GM19372 (cell line): ENCODE results near the gene RPL3.
"Not testable (repeated sequence)": the region's sequence is repeated elsewhere in the genome, so short reads cannot be mapped to it uniquely, and the experiment has no call there.

Experiments used
- ATAC-seq: cut with Tn5 transposase; IDR thresholded peaks from one replicate; pipeline ENCODE4 v1.9.1; 2021; ENCODE audit warnings: mild to moderate bottlenecking, low read depth, moderate library complexity; ENCODE audit not compliant: unreplicated experiment

RPL3 gene

DNA sequence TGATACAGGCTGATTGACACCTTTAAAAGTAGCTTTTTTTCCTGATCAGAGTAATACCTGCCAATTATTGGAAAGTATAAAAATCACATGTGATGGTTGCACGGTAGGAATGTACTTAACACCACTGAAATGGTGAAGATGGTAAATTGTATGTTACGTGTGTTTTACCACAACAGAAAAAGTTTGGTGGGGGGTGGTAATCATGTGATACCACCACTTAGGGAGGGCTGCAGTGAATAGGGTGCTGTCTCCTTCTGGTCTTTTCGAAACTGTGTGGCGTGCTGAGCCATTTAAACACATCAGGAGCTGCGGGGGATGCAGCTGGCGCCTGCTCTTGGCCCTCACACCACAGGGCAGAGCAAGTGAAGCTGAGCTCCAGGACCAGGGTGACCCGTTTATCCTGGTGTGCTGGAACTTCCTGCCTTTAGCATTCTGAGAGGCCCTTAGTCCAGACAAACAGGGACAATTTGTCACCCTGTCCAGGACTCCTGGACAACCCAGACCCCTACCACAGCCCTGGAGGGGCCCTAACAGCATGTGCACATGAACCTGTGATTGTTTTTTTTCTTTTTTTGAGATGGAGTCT lies 33.0 kb upstream of the RPL3 start:
- no peak for ATAC-seq

DNA sequence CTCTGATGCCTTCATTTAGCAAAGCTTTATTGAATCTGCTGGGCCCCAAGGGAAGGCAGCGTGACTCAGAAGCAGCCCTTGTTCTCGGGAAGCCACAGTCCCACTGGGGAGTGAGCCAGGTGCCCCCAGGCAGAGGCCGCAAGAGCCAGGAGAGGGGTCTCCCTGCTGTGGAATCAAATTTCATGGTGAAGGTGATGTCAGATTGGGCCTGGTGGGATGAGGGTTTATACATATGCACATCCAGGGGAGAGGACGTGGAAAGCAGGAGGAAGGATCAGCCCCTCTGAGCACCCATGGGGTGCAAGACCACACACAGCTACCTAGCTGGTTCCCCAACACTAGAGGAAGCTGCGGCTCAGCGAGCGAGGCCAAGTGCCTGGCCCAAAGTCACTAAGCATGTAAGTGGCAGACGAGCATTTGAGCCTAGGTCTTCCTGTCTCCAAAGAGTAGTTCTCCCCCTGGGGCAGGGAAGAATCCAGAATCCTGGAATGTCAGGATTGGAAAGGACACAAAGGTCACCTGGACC lies 32.3 kb upstream of the RPL3 start:
- ATAC-seq, result no peak

DNA sequence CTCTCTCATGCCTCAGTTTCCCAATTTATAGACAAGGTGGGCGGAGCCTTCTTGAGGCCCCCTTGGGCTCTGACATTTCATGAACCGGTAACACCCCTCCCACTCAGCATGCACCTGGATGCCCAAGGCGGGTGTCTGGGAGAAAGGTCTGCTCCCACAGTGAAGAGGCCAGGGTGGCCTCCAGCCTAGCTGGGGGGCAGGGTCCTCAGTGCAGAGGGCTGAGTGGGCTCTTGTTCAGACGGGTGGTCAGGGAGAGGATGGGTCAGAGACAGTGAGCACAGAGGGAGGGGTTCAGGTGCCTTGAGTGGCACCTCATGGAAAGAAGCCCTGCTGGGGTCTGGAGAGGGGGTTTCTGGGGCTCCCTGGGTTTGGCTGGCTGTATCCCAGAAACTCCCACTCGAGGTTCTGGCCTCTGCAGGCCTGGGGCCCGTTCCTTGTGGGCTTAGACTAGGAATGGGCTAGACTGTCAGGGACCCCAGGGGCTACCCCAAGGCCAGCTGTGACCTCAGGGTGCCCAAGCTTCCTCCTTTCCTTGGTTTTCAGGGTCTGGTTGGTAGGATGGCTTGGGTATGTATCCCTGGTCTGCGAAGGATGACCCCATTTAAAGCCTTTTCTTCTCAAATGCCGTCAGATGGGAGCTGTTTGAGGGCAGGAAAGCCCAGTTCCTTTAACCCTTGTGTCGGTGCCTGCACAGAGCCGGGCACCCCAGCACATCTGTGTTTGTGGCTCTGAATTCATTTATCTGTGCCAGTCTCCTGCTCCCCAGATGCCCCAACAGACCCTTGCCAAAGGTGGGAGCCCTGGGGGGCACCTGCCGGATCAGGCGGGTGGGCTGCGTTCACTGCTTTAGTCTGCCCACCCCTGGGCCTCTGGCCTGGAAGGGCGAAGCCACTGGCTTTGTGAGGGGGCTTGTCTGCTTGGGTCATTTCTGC lies 31.6 kb upstream of the RPL3 start:
- no peak for ATAC-seq

DNA sequence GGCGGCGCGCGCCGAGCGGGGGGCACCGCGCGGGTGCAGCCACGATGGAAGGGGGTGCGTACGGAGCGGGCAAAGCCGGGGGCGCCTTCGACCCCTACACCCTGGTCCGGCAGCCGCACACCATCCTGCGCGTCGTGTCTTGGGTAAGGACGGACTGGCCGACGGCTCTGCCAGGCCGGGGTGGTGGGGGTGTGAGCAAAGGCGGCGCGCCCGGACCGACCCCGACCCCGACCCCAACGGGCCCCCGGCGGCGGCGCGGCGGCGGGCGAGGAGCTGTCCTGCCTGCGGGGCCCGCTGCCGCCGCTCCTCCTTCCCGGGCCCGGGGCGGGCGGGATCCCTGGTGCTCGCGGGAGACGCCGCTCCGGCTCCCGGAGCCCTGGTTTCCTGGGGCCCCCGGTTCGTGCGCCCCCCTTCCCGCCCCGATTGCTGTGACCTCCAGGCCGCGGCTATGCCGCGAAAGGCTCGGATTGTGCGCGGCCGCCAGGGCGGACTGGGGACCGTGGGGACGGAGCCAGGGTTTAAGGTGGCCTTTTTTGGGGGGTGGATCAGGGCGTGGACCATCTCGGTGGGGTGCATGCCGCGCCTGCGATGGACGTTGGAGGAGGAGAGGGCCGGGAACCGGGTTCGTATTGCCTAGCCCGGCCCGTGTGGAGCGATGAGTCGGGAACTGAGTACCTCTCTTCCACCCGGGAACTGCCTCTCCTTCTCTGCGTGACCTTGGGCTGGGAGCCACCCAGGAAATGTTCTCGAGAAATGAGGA lies 30.7 kb upstream of the RPL3 start, which contains the start of gene SYNGR1:
Gene SYNGR1, plus strand, starts transcription at position 25 of the 760 bp plus-strand sequence. Its CDS starts 20 bp downstream, at position 45.
- no peak for ATAC-seq

DNA sequence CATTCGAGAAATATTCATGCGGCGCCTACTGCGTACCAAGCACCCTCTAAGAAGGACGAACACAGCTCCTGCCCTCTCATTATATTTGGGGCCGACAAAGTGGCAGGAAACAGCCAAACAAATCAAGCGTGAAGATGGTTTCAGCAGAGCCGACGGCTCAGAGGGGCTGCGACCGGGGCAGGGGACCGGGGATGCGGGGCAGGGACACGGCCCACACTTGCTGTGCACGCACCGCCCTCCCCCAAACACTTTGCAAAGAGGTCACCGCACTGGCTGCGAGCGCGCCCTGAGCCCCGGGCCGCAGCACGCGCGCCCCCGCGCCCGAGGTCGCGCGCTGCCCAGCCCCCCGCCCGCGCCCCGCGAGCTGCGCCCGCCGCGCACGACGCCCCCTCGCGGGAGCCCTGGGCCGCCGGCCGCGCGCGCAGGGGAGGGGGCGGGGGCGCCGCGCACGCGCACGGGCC lies 30.1 kb upstream of the RPL3 start:
- ATAC-seq, result no peak

DNA sequence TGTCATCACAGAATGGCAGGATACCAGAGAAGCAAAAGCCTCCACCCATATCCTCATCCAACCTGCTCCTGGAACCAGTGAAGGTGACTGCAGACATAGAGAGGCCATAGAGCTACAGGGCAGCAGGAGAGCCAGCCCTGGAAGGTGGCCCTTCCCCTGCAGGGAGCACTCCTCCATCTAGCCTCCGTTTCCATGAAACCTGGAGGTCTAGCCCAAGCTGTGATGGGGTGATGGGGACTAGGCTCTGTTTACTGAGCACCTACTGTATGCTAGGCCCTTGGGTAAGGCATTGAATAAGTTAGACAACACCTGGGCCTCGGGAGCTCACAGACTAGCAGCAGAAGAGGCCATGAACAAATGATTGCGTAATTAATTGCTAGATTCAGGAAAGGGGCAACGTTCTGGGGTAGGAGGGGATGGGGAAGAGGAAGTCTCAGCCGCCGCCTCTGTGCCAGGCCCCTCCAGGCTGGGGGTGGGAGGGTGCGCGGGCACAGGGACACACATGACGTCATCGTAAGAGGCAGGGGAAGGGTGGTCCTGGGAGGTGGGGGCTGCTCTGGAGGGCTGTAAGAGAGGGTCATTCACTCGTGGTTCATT lies 29.6 kb upstream of the RPL3 start:
- ATAC-seq, result no peak

DNA sequence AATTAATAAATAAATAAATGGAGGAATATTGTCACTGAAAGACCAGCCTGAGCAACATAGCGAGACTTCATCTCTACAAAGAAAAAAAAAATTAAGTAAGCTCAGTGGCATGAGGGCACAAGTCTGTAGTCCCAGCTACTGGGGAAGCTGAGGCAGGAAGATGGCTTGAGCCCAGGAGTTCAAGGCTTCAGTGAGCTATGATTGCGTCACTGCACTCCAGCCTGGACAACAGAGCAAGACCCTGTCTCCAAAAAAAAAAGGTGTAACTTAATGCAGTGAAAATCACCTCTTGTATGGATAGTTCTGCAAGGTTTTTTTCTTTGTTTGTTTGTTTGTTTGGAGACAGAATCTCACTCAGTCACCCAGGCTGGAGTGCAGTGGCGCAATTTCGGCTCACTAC lies 25.8 kb upstream of the RPL3 start:
- ATAC-seq, result no peak

DNA sequence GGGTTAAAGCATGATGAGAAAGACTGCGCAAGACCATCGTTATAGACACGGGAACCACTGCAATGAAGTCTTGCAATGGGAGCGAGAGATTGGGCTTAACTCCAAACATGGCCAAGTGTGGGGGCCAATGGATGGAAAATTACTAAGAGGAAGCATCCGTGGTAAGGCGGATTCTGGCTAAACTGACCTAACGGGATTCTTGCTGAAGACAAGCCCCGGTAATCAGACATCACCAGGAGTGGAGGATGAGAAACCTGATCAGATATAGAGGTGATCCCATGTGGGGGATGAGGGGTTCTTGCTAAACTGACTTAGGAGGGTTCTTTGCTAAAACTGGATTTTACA lies 24.6 kb upstream of the RPL3 start:
- ATAC-seq, result no peak

DNA sequence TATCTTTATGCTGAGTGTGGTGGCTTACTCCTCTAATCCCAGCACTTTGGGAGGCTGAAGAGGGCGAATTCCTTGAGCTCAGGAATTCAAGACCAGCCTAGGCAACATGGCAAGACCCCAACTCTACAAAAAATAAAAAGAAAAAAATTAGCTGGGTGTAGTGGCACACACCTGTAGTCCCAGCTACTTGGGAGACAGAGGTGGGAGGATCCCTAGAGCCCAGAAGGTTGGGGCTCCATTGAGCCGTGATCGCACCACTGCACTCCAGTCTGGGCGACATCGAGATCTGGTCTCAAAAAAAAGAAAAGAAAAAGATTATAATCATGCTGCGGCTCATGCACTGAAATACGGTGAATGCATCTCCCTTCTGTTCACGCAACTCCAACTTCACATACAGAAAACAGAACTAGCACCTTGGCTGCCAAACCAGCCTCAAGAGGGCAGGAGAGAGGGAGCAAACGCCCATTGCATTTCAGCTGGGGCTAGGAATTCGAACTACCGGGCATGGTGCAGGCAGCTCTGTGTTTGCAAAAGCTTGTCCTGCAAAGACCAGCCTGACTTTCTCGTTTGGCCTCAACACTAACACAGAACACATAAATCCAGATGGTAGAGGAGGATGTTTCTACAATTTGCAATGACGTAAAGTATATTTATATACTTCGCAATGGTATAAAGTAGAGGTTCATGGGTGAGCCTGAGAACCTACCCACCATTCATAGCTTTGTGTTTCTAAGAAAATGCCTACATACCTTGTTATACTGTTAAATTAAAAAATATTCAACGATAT lies 24.0 kb upstream of the RPL3 start:
- no peak for ATAC-seq

DNA sequence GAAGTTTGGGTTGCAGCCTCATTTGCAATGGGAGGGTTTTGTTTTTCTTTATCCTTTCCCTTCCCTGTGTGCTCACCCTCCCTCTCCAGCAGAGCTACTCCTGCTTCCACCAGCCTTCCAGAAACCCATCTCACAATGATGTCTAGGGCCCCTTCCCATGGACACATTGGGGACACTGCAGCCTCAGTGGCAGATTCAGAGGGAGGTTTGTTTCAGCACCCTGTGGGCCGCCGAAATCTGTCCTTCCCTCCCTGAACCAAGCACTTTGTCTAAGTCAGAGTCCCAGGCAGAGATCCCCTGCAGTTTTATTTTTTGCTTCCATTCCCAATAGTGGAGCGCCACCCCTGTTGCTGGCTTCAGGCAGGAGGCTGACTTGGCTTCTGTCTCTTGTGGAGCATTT lies 21.8 kb upstream of the RPL3 start:
- no peak for ATAC-seq

DNA sequence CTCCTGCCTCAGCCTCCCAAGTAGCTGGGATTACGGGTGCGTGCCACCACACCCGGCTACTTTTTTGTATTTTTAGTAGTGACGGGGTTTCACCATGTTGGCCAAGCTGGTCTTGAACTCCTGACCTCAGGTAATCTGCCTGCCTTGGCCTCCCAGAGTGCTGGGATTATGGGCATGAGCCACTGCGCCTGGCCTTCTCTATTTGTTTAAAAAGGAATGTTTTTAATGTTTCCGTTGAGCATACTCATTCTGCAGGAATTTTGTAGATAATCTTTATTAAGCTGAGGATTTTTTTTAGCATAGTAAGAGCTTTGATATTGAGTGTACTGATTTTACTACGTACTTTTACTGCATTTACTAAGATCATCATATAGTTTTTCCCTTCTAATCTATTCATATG lies 20.4 kb upstream of the RPL3 start:
- not testable (repeated sequence) for ATAC-seq

DNA sequence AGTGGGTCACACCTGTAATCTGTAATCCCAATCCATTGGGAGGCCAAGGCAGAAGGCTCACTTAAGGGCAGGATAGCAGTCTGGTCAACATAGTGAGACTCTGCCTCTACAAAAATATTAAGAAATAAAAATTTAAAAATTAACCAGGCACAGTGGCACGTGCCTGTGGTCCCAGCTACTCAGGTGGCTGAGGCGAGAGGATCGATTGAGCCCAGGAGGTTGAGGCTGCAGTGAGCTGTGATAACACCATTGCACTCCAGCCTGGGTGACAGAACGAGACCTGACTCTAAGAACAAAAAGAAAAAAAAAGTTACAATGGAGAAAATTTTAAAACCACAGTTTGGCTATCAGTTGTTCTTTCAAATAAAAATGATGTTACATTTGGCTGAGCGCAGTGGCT lies 17.0 kb upstream of the RPL3 start:
- ATAC-seq, result no peak

DNA sequence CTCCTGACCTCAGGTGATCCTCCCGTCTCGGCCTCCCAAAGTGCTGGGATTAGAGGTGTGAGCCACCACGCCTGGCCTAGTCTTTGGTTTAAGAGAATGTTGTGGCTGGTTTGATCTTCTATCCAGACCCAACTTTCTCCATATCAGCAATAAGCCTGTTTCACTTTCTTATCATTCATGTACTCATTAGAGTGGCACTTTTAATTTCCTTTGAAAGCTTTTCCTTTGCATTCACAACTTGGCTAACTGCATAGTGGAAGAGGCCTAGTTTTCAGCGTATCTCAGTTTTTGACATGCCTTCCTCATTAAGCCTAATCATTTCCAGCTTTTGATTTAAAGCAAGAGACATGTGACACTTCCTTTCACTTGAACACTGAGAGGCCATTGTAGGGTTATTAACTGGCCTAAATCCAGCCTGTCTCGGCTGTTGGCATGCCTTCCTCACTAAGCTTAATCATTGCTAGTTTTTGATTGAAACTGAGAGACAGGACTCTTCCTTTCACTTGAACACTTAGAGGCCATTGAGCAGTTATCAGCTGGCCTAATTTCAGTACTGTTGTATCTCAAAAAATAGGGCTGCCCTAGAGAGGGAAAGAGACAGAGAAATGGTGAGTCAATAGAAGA lies 13.1 kb upstream of the RPL3 start:
- ATAC-seq, result no peak

DNA sequence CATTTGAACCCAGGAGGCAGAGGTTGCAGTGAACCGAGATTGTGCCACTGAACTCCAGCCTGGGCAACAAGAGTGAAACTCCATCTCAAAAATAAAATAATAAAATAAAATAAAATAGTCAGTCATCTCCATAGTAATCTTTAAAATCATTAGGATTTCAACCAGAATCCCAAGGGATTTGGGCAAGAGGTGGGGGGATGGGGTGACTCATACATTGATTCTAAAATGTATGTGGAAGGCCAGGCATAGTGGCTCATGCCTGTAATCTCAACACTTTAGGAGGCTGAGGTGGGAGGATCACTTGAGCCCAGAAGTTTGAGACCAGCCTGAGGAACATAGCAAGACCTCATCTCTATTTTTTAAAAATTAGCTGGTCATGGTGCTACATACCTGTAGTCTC lies 11.1 kb upstream of the RPL3 start:
- ATAC-seq, result not testable (repeated sequence)

DNA sequence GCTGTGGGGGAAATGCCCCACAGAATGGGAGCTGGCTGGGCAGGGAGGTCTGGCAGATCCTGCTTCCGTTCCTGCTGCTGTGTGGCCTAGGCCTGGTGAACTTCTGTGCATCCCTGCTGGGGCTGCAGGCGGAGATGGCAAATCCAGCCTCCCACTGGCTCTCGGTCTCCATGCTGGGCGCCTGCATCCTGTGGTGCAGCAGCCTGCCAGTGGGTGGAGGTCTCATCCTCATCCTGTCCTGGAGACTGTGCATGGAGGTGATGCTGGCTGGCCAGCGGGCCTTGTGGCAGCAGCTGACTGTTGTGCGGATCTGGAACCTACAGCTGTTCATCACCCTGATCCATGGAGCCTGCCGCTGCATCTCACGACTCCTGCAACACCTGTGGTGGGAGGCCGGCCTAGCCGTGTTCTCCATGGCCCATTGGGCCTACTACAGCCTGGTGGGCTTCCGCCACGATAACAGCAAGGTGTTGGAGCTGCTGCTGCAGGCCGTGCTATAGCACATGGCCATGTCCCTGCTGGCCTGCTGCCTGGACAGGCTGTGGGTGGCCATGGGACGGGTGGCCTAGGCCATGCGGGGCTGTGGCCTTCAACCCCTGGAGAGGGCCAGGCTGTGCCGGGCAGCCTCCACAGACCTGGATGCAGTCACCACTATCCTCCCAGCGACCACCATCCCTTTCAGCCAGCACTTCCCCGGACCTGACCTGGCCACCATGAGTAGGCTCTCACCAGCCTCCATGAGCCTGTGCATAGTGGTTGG lies 8.8 kb upstream of the RPL3 start:
- no peak for ATAC-seq

DNA sequence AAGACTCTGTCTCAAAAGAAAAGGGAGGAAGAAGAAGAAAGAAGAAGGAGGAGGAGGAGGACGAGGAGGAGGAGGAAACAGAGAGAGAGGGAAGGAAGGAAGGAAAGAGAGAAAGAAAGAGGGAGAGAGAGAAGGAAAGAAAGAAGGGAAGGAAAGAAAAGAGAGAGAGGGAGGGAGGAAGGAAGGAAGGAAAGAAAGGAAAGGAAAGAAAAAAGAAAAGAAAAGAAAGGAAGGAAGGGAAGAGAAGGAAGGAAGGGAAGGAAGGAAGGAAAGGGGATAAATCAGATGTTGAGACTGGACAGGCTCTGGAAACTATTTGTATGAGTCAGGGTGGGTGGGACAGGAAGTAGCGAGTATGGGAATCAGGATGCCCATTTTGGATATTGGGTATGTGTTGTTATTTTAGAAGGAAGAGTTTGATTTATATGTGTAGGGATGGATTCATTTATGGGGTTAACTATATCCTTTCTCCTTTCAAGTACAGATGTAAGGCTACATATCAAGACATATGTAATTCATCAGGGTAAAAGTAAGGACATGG lies 6.0 kb upstream of the RPL3 start:
- no peak for ATAC-seq

DNA sequence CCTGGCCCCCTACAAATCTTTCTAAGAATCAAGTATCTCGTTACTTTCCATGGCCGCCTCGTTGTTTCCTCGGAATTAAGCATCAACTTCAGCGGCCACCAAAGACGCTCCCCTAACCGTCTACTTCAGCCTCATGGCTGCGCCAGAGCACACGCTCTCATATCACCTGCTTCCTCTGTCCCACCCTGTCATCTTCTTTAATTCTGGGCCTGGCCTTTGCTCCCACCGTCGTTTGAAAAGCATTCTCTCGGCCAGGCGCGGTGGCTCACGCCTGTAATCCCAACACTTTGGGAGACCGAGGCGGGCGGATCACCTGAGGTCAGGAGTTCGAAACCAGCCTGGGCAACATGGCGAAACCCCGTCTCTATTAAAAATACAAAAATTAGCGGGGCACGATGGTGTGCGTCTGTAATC lies 1.2 kb upstream of the RPL3 start:
- not testable (repeated sequence) for ATAC-seq

DNA sequence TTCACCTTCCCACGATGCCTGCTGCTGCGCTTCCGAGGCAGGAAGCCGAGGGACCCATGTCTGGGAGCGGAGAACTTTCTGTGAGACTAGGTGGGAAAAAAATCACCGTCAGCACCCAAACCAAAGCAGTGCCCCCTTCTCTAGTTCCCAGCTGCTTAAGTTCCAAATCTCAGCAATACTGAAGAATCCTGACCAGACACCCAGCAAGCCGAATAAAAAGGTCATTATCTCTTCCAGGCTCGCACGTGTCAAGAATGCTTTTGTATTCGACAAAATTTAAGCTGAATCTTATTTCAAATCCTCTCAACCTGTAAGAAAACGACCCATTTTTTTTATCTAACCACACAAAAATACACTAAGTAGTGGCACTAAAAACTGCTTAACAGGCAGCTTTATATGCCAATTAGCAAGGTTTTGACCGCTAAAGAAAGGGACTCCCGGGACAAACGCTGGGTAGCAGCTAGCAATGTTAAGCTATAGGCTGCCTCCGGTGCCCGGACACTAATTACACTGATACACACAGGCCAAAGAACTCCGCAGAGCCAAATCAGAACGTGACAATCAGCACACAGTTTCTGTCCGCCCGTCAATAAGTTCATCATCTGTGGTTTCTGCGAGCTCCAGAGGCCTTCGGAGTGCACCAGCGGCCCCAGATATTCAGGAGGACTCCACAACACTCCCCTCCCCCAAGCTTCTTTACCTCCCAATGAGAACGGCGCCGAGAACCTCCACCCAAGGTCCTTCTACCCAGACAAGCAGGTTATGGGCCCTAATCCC lies 728 bp downstream of the RPL3 start:
- ATAC-seq, result no peak
